Measurements from ENCODE around the gene CD7.

The CD7 gene

DNA sequence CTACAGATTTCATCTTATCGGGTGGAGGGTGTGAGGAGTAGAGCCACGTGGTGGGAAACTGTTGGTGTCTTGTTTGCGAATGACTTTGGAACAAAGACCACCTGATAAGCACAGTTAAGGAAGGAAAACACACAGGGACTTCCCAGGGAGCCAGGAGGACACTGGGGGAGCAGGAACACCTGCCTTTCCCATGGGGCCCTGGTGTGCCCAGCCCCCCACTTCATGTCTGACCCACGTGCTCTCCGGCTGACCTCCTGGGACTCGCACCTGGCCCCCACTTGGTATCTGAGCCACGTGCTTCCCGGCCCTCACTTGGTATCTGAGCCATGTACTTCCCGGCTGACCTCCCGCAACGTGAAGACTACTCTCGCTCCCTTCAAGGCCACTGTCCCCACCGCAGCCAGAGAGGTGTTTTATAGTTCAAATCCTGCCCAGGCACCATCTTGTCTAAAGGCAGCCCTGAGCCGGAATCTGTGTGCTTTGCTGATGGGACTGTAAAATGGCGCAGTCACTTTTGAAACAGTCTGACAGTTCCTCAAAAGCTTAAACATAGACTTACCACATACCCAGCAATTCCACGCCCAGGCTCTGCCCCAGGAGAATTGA lies 38.5 kb downstream of the CD7 start:
- no peak for DNase-seq (ENCODE audit: low read depth in 2 of 2)

DNA sequence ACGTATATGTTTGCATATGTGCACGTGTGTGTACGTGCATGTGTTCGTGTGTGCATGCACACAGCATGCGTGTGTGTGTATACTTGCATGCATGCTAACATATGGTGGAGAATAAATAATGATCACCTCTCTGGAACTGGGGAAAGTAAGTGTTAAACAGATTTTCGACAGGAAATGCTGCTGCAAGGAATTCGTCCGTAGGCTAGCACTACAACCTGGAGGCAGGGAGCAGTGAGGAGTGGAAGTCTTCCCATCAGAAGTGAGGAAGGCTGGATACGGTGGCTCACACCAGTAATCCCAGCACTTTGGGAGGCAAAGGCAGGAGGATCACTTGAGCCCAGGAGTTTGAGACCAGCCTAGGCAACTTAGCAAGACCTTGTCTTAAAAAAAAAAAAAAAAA lies 39.1 kb downstream of the CD7 start:
- no peak for DNase-seq (ENCODE audit: low read depth in 2 of 2)

DNA sequence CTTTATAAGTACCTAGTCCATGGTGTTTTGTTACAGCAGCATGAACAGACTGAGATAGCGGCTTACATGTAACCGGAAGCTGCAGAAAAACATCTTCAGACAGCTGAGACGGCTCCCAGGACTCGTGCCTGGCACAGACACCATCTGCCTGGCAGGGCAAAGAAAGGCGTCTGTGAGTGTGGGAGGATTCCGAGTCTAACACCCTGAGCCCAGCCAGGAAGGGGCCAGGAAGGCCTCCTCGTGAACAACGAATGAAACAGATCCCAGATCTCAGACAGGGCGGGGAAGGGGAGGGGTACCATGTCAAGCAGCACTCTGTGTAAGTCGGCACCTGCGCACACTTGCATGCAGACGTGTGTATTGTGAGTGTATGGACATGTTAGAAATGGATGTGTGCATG lies 39.6 kb downstream of the CD7 start:
- DNase-seq (ENCODE audit: low read depth in 2 of 2): no peak

DNA sequence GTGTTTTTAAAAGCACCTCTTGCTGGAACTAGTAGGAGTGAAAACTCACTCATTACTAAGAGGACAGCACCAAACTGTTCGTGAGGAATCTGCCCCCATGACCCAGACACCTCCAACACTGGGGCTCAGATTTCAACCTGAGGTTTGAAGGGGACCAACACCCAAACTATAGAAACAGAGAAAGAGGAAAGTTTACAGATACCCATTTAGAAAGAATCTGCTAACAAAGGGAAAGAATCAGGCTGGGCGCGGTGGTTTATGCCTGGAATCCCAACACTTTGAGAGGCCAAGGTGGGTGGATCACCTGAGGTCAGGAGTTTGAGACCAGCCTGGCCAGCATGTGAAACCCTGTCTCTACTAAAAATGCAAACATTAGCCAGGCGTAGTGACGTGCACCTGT lies 40.5 kb downstream of the CD7 start:
- DNase-seq (ENCODE audit: low read depth in 2 of 2): no peak

DNA sequence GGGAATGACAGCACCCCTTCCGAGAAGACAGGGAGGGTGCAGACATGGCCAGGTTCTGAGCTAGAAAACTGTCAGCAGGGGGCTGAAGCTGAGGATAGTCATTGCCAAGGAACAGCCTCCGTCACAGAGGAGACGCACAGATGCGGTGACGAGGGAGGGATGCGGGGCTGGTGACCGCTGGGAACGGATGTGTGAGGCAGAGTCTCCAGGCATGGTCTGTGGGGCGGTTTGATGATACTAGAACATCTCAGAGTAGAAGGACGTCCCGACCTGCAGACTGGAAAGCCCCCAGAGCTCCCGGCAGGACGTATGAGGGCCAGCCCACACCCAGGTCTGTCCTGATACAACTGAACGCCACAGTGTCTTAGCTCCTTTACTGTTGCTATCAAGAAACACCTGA lies 42.1 kb downstream of the CD7 start:
- DNase-seq (ENCODE audit: low read depth in 2 of 2): no peak

DNA sequence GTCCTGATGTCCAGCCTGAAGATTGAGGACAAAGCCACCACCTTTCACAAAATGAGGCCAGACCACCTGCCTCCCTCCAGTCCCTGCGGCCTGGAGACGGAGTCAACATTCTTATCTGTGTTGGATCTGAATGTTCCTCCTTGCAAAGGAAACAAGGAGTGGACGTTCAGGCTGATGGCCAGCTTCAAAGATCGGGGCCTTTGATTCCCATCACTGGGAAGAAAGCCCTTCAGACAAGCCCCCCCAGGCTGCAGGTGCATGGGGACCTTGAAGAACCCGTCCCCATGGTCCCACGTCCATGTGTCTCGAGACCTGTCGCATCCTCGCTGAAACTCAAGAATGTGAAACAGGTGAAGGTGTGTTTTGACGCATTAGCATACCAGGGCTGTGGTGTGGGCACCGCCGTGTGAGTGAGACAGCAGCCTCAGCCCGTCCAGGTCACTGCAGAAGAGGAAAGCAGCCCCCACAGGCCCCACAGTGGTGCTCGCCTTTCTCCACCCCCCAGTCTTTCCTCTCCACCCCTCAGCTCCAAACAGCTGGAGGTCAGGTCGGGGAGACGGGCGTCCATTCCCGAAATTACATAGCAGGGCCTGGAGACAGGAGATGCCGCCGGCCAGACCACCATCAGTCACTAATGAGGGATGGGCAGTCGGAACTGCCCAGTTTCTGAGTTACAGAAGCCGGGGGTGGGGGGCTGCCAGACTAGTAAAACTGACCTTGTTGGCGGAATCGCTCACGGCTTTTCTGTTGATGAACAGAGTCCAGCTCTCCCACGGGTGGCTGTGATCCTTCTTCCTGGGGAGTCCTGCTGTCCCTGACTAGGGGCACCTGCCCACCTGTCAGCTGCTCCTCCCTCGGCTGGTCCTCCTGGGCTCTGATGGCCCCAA lies 43.0 kb downstream of the CD7 start:
- no peak for DNase-seq (ENCODE audit: low read depth in 2 of 2)

DNA sequence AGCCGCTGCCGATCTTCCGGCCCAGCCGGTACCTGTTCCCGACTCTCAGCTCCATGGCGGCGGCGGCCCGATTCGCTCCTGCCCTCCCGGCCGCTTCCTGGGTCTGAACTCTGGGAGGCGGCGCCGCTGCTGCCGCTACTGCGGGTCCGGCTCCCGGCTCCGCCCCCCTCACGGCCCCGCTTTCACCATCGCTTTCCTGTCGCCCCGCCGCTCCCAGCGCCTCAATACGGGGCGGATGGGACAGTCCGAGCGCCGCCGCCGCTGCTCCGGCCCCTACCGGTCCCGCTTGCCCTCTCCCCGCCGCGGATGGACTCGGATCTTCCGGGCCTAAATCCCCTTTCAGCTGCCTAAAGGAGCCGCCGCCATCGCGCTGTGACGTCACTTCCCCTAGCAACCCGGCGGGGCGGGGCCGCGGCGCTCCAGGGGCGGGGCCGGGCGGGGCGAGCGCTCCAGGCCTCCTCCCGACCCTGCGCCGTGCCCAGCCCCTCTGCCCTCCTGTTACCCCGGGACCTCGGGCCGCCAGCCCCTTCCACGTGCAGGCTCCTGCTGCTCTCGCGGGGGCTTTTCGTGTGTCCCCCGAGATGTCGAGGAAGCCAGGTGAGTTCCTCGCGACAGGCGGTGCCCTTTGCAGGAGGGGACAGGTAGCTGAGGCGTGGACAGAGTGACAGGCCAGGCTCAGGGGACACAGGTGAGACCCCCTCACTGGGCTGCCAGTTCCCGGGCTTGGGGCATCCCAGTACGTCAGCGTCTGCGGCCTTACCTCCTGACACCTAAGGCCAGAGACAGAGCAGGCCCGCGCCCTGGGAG lies 43.9 kb downstream of the CD7 start, which contains the start of gene CSNK1D:
TSS of gene CSNK1D (minus strand) at position 374 of the 807 bp plus-strand sequence. CDS start at position 55, 319 bp downstream.
- peak; percentile 85 to 91 for DNase-seq (ENCODE audit: low read depth in 2 of 2)

DNA sequence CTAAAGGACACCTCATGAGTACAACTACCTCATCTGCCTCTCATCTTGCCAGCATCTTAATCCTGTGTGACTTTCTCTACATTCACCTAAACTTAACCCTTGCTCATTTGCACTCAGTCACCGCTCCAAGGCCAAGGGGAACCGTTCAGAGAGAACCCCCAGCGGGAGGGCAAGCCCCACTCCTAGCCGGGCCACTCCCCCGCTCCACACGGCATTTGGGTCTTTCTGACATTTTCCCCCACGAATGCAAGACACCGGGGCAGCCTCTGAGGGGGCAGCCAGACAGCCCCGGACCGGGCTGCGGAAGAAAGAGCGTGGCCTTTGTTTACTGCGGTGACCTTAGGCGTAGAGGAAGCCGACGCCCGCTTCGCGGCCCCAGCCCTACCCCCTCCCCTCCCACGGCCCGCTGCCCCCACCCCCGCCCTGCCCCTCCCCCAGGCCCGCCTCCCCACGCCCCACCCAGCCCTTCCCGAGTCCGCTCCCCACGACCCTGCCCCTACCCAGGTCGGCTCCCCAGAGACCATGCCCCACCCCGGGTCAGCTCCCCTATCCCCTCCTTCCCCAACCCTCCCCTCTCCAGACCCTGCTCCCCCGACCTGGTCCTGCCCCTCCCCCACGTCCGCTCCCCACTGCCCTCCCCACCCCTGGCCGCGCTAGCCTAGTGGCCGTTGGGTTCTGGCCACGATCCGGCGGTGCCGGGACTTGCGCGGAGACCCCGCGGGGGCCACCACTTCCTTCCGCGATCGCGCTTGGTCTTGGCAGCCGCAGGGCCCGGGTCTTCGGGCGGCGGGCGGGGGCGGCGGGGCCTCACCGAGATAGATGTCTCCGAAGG lies 44.7 kb downstream of the CD7 start:
- DNase-seq (ENCODE audit: low read depth in 2 of 2): peak in 1 of 2 donors; percentile 12

DNA sequence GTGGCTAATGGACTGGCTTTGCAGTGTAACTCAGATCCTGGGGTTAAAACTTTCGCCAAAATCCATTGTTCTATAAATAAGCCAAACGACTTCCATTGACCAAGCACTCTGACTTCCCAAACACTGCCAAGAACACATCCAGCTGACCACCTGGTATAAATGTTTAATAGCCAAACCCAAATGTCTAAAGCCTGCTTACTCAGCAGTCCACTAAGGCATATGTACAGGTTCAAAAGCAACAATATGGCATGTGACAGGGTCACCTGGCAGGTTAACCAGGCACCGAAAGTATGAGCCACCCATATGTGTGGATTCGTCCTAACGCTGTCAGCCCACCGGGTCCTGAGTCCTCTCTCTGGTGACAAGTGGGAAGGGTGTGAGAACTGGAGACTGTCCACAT lies 46.0 kb downstream of the CD7 start:
- no peak for DNase-seq (ENCODE audit: low read depth in 2 of 2)

DNA sequence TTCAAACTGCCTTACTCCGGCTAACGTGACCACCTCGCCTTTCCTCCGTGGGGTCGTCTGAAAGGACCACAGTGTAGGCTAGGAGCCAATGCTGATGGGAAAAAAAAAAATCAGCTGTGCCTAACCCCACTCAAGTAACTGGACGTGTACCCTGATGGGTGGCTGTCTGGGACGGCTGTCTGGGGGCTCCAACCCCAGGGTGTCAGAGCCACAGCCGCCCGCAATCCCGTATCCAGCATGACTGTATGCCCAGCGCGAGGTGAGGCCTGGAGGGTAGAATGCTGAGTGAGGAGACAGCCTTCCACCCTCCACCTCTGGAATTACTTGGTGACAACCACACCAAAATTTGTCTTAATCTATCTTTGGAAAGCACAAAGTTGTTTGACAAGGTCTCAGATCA lies 46.8 kb downstream of the CD7 start:
- no peak for DNase-seq (ENCODE audit: low read depth in 2 of 2)

DNA sequence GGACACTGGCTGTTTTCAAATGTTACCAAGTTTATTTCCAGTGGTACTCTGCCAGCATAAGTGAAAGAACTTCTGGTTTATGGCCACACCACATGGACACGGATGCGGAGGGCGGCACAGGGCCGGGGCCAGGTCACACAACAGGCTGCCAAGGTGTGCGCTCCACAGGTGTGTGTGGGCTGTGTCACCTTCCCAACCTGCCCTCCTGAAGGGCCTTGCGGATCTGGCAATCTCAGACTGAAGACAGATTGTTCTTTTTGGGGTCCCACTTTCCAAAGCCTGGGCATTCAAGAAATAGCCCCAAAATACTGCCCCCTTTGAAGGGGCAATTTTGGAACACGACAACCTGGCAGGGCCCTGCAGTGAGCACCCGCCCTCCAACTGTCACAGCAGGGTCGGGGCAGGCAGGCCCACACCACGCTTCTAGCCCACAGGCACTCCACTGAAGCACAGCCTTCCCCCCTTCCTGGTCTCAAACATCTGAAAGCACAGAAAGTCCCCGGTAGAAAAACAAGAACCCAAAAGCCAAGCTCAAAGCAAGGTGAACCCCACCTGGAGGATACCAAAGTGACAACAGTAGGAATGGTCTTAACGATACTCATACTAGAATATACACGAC lies 47.4 kb downstream of the CD7 start:
- no peak for DNase-seq (ENCODE audit: low read depth in 2 of 2)

DNA sequence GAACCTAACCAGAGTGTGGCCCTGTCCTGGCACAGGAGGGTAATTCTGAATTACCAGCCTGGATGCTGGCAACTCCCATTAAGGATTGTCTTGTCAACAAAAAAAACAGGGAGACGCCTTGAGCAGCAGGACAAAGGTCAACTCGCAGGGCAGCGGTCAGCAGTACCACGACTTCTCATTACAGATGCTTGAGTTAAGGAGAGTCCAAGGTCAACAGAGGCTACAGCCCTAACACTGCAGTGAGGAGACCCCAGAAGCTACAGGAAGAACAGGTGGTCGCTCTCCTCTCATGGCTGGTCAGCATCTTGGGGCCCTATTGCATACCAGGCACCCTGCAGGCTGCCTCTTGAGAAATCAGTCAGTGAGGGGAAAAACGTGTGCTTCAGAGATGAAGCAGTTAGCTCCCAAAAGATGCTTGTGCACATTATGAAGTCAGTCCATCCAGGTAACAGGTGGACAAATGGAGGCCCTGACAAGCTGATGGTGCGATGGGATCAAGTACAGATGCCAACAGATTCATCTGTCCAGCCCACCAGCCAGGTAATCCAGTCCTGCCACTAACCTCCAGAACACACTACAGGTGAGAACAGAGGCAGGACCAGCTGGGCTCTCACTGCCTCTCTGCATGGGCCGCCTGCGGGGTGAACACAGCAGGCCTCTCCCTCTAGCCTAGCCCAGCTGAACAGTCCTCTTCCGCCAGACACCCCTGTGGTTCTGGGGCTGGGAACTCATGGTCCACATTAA lies 48.1 kb downstream of the CD7 start:
- DNase-seq (ENCODE audit: low read depth in 2 of 2): no peak

DNA sequence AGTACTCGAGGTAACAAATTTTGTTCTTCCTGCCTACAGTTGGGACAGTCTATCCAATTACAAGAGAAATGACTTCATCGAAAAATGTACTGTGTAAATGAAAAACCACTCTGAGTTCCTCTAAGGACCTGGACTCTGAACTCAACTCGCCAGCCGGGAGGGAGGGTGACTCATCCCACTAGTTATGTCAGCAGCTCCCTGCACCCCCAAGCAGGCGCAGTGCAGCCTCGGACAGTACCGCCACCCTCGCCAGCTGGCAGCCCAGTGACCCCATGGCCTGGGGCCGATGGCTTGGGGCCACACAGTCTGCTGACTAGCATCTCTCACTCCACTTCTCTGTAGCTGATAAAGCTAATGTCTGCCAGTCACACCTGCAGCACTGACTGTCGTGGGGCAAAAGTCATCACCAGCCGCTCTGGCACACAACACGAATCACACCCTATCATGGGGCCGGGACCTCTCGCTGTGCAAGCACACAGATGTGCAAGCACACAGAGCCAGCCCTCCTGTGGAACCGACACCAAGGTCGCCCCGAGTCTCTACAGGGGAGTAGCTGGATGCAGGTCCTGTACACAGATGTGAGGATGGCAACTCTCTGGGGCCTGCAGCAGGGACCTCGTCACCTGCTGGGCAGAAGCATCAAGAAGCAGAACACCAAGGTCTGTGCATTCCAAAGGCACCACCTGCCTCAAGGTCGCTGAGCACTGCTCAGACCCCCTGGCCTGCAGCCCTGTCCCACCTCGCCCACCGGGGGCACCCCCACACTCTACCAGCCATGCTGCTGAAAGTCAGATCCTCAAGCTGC lies 49.6 kb downstream of the CD7 start:
- no peak for DNase-seq (ENCODE audit: low read depth in 2 of 2)

DNA sequence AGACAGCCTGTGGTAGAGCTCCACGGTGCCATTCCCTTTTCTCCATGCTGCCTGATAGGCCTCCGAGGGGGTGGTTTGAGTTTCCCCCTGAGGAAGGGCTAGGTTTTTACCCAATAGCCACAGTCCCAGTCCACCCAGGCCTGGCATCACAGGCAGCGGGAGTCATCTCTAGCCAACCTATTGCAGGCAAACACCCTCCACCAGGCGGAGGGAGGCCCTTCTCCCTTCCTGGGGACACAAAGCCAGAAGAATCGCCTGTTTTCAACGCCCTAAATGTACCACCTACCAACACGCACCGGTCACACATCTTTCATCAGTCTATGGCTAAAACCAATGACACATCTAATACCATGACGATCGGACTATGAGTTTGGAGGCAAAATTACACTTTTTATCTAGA lies 51.3 kb downstream of the CD7 start:
- no peak for DNase-seq (ENCODE audit: low read depth in 2 of 2)
